RWPE2 (cell line): ENCODE results near the gene BRD4.

Experiments used
- ATAC-seq: fragments of 200-7000 bp; cut with Tn5 transposase; 3 replicates; pipeline ENCODE4 v1.9.1; 2021; ENCODE audit warnings: low read depth
- DNase-seq: peaks from one replicate; pipeline ENCODE4 v3.0.0-alpha.2; 2020; ENCODE audit warnings: low spot score
- H3K27ac ChIP-seq: fragments of 450-650 bp; 2 replicates; pipeline ENCODE4 v1.5.1; 2017; ENCODE audit warnings: mild to moderate bottlenecking; ENCODE audit not compliant: poor library complexity, severe bottlenecking
- H3K27me3 ChIP-seq: fragments of 250-450 bp; sonication (Bioruptor Pico); 2 replicates; pipeline ENCODE4 v1.5.1; 2021; ENCODE audit warnings: mild to moderate bottlenecking, moderate library complexity; ENCODE audit not compliant: insufficient read depth, poor library complexity, severe bottlenecking
- H3K36me3 ChIP-seq: fragments of 250-450 bp; sonication (Bioruptor Pico); 2 replicates; pipeline ENCODE4 v1.5.1; 2020; ENCODE audit warnings: low read depth, mild to moderate bottlenecking, moderate library complexity
- H3K4me1 ChIP-seq: fragments of 250-450 bp; sonication (Bioruptor Pico); 2 replicates; pipeline ENCODE4 v1.5.1; 2021; ENCODE audit warnings: mild to moderate bottlenecking, moderate library complexity; ENCODE audit not compliant: insufficient read depth, poor library complexity, severe bottlenecking
- H3K4me3 ChIP-seq: fragments of 250-450 bp; sonication (Bioruptor Pico); 2 replicates; pipeline ENCODE4 v1.5.1; 2021; ENCODE audit warnings: mild to moderate bottlenecking, moderate library complexity; ENCODE audit not compliant: severe bottlenecking
- H3K9me3 ChIP-seq: fragments of 250-450 bp; sonication (Bioruptor Pico); 2 replicates; pipeline ENCODE4 v1.5.1; 2021; ENCODE audit warnings: mild to moderate bottlenecking, moderate library complexity; ENCODE audit not compliant: severe bottlenecking
- TF ChIP-seq, protein P1 (sequence below): fragments of 450-650 bp; IDR thresholded peaks from one replicate; pipeline ENCODE4 v1.5.1; 2017; ENCODE audit warnings: mild to moderate bottlenecking, moderate library complexity; ENCODE audit not compliant: poor library complexity, severe bottlenecking

BRD4 gene

GRCh38 chr19:15268192-15268927 lies 64.0 kb downstream of the BRD4 start:
- ATAC-seq (no peak), DNase-seq (no peak)
- Histone ChIP-seq H3K4me3 (no peak overlapping the region), H3K27me3 (no peaks in the 10 kb centered on the region), H3K4me1 (no peaks in the 10 kb centered on the region), H3K27ac (no peak overlapping the region), H3K36me3 (peaks cover 98% of the 10 kb centered on the region), H3K9me3 (no peaks in the 10 kb centered on the region)
- TF ChIP-seq, protein P1, sequence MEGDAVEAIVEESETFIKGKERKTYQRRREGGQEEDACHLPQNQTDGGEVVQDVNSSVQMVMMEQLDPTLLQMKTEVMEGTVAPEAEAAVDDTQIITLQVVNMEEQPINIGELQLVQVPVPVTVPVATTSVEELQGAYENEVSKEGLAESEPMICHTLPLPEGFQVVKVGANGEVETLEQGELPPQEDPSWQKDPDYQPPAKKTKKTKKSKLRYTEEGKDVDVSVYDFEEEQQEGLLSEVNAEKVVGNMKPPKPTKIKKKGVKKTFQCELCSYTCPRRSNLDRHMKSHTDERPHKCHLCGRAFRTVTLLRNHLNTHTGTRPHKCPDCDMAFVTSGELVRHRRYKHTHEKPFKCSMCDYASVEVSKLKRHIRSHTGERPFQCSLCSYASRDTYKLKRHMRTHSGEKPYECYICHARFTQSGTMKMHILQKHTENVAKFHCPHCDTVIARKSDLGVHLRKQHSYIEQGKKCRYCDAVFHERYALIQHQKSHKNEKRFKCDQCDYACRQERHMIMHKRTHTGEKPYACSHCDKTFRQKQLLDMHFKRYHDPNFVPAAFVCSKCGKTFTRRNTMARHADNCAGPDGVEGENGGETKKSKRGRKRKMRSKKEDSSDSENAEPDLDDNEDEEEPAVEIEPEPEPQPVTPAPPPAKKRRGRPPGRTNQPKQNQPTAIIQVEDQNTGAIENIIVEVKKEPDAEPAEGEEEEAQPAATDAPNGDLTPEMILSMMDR = no peak

DNA sequence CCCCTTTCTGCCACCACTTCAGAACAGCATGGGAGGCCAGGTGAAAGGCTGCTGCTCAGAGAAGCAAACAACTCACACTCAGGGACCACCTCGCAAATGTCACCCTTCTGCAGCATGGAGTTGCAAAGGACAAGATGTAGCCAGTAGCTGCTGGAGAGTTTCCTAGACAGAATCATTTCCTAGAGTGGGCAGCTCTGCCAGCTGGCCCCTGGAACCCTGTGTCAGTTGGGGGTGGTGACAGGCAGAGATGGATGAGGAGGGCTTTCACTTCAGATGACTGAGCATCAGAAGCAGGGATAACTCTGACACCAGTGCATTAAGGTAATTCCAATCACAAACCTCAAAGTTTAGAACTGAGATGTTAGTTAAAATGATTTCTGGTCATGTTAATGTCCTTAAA lies 65.7 kb downstream of the BRD4 start:
- H3K27me3 ChIP-seq = no peaks in the 10 kb centered on the region
- no peak overlapping the region for H3K27ac ChIP-seq
- ATAC-seq (no peak), DNase-seq (no peak)
- H3K4me3 ChIP-seq = no peak overlapping the region
- H3K4me1 ChIP-seq = no peaks in the 10 kb centered on the region
- TF ChIP-seq, protein P1 = no peak
- H3K36me3 ChIP-seq = peaks cover 96% of the 10 kb centered on the region
- H3K9me3 ChIP-seq = no peaks in the 10 kb centered on the region

DNA sequence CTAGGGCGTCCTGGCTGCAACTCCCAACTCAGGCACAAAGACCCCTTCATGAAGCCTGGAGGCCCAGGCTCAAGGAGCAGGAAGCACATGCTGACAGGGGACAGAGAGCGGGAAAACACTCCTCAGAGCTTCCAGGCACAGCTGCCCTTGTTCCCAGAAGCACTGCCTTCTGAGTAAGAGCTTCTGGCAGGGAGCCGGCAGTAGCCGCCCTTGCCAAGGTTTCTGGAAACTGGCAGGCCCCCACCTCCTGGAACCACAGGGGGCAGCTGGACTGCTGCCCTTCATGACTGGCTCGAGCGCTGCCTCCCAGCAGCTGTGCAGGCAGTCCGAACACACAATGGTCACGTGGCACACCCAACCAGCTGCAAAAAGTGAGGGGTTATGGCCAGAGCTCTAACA lies 66.5 kb downstream of the BRD4 start:
- Histone ChIP-seq H3K27me3 (no peaks in the 10 kb centered on the region), H3K9me3 (no peaks in the 10 kb centered on the region), H3K4me3 (no peak overlapping the region), H3K36me3 (peaks cover 96% of the 10 kb centered on the region), H3K4me1 (no peaks in the 10 kb centered on the region), H3K27ac (no peak overlapping the region)
- no peak; the same call in 2 of the 3 replicates for ATAC-seq
- TF ChIP-seq, protein P1 = no peak
- DNase-seq = no peak

DNA sequence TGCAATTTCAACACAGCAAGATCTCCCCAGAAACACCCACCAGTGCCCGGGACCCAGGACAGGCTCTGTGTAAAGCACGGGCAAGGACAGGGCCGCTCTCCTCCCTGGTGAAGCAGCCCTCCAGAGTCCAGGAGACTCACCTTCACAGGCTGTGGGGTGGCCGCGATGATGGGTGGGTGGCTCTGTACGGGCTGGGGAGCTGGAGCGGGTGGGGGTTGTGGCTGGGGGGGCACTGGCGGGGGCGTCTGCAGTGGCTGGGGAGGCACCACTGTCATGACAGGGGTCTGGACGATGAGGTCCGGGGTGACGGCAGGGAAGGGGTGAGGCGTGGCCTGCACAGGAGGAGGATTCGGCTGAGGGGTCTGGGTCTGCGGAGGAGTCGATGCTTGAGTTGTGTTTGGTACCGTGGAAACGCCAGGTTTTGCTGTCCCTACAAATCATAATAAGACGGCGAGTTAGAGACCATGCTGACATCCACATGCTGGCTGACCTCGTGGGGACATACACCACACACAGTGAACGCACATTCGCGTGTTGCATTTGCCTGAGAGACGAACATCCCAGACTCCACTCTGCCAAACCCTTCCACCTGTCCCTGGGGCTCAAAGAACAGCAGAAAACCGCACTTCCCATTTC lies 67.0 kb downstream of the BRD4 start:
- Histone ChIP-seq H3K27ac (no peak overlapping the region), H3K36me3 (peaks cover 96% of the 10 kb centered on the region), H3K27me3 (no peaks in the 10 kb centered on the region), H3K9me3 (no peaks in the 10 kb centered on the region), H3K4me1 (no peaks in the 10 kb centered on the region), H3K4me3 (no peak overlapping the region)
- DNase-seq (no peak), ATAC-seq (no peak)
- TF ChIP-seq, protein P1 = no peak

DNA sequence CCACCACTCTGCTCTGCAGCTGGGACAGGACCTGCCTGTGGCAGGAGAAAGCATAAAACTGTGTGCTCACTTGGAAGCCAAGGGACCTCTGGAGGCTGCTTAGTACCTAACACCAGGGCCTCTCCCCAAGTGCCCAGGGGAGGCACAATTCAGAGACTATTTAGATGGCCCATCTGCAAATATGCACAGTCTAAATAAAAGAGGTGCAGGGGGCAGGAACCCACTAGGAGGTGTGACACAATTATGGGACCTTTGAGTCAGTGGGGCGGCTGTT lies 67.5 kb downstream of the BRD4 start:
- TF ChIP-seq, protein P1 = no peak
- H3K27ac ChIP-seq = no peak overlapping the region
- no peak overlapping the region for H3K4me3 ChIP-seq
- peaks cover 96% of the 10 kb centered on the region for H3K36me3 ChIP-seq
- H3K27me3 ChIP-seq = no peaks in the 10 kb centered on the region
- H3K9me3 ChIP-seq = no peaks in the 10 kb centered on the region
- no peak for ATAC-seq
- DNase-seq = no peak
- no peaks in the 10 kb centered on the region for H3K4me1 ChIP-seq
